SIG-M5 treated with dmso at 0.1 percent for 504 hours (cell line): Measurements from ENCODE around the gene TUFT1.
"Not testable (repeated sequence)": the region's sequence is repeated elsewhere in the genome, so short reads cannot be mapped to it uniquely, and the experiment has no call there.

ENCODE experiments used
- DNase-seq: peaks from one replicate; lab custom pipeline; 2025; ENCODE audit not compliant: unreplicated experiment; lab: John Stamatoyannopoulos, UW

TUFT1 gene

DNA sequence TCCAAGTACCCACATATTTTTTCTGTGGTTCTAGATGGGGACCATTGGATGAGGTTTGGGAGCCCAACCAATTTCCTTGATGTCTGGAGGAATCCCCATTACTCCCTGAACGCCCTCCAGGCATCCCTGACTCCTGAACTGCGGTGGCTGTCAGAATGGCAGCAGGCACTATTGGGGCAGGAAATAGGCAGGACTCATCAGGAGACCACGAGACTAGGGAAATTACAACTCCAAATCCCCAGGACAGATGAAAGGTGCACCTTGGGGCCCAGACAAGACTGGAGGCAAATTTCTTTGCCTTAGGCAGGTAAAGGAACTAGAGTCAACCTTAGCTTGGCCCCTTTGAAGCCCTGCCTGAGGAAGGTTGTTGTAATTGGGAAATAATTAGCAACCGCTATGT lies 27.8 kb upstream of the TUFT1 start:
- no peak for DNase-seq

GRCh38 chr1:151512801-151513625 lies 27.1 kb upstream of the TUFT1 start:
- peak; percentile 78 for DNase-seq

DNA sequence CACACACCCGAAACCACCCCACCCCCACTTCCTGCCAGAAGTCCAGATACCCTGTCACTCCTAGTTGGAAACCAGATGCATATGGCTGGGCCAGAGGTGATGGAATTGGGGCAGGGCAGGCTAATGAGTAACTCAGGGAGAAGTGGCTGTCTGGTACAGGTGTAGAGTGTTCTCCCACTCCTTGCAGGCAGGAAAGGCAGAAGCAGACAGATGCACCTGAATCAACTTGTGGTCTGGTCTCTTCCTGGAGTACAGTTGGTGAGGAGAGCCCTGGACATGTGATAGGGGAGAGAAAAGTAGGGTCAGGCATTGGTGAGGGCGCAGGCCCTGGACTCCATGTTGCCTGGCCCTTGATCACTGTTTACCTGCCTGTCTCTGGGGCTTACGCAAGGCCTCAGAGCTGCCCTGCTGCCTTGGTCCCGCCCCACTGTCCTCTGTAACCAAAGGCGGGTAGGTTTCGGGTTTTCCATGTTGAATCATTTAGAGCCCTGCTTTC lies 26.4 kb upstream of the TUFT1 start:
- DNase-seq = no peak

GRCh38 chr1:151514366-151514765 lies 25.7 kb upstream of the TUFT1 start:
- DNase-seq = no peak

DNA sequence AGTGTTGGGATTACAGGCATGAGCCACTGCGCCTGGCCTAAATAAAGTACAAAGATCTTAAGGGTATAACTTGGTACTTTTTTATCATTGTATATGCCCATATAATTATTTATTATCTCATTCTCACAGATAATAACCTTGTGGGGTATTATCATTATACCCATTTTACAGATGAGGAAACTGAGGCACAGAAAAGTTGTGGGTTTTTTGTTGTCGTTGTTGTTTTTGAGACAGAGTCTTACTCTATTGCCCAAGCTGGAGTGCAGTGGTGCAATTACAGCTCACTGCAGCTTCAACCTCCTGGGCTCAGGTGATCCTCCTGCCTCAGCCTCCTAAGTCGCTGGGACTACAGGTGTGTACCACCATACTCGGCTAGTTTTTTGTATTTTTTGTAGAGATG lies 24.8 kb upstream of the TUFT1 start:
- DNase-seq = no peak

DNA sequence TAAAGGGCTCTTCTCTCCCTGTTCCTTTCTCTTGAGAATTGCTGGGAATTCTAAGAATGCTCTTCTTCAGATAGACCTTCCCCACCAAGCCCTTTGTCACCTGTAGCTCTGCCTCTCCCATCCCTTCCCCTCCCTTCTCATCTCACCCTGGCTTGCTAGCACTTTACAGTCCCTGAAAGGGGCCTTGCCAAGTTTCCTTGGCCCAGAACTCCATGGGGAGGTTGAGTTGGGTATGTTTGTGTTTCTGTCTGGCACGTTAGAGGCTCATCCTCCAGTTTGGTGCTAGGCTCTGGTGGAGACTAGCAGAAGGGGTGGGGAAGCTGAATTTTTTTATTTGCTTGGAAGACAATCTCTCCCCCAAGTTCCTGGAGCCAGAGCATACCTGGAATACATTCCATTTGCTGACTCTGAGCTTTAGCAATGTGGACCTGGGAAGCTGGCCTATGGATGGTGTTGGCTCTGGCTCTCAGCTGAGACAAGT lies 24.0 kb upstream of the TUFT1 start:
- peak; percentile 23 for DNase-seq

GRCh38 chr1:151518431-151518830 lies 21.7 kb upstream of the TUFT1 start:
- DNase-seq = no peak

- DNase-seq = no peak
These were observed 21.2 kb upstream of the TUFT1 start for GRCh38 chr1:151518936-151519335.

DNA sequence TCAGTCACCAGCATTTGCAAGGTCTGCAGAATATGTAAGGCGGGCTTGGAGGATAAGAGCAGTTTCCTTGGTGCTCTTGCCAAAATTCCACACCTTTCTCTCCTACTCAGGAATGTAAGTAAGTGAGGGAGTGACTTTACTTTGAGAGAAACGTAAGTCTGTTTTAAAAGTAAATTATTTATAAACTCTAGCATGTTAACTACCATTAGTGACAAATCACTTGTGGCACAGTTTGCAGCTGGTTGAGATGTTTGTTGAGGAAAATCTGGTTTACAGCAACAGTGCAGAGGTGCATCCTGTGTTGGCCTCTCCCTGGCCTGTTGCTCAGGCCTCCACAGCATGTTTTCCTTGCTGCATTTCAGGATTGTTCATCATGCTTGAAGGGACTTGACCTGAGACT lies 20.4 kb upstream of the TUFT1 start:
- no peak for DNase-seq

DNA sequence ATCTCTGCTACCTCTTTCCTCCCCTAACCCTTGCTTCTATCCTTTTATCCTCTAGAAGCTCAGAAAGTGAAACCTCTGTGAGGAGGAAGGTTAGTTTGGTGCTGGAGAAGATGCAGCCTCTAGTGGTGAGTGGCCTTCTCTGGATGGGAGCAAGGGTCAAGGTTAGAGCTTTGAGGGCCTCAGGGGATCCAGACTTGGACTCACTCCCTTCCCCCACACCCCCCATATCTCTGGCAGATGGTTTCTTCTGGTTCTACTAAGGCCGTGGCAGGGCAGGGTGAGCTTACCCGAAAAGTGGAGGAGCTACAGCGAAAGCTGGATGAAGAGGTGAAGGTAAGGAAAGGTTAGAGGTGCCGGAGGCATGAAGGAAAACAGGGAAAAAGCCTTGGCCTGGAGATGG lies 19.8 kb upstream of the TUFT1 start:
- no peak for DNase-seq

- DNase-seq = not testable (repeated sequence)
These were observed 17.7 kb upstream of the TUFT1 start for GRCh38 chr1:151522427-151522826.

GRCh38 chr1:151523326-151523725 lies 16.8 kb upstream of the TUFT1 start:
- no peak for DNase-seq

DNA sequence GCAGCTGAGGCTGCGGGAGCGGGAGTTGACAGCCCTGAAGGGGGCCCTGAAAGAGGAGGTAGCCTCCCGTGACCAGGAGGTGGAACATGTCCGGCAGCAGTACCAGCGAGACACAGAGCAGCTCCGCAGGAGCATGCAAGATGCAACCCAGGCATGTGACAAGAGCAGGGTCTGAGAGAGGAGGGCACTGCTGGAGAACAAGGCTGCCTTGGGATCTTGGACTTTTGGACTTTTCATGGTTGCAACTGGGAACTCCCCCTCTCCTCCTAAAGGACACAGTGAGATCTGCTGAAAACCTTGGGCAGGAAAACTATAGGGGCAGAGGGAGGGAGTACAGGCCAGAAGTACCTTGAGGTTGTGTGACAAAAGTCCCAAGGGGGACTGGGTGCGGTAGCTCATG lies 15.4 kb upstream of the TUFT1 start:
- DNase-seq = no peak

DNA sequence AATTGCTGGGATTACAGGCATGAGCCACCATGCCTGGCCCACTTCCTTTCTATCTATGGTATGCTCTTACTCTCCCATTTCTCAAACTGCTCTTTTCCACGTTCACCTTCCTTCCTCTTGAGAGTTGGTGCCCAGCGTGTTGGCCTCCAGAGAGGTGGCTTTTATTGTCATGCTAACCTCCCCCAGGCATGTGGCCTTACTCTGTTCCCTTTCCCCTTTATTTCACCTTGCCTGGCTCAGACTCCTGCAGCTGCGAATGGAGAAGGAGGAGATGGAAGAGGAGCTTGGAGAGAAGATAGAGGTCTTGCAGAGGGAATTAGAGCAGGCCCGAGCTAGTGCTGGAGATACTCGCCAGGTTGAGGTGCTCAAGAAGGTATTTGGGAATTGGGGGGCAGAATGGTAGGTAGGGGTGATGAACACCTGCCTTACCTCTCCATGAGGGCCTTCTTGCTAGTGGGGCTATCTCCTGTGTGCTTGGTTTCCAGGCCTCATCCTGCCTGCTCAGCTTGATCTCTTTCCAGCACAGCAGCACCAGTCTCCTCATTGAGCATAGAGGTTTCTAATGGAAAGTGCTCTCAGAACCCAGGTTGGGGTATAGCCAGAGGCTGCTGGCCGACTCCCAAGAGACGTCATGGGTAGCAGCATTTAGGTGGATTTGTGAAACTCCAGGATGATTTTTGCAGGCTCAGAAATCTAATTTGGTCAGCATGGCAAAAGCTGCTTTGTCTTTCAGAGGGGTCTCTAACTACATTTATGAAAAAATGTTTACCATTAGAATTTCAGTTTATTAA lies 13.2 kb upstream of the TUFT1 start:
- no peak for DNase-seq

DNA sequence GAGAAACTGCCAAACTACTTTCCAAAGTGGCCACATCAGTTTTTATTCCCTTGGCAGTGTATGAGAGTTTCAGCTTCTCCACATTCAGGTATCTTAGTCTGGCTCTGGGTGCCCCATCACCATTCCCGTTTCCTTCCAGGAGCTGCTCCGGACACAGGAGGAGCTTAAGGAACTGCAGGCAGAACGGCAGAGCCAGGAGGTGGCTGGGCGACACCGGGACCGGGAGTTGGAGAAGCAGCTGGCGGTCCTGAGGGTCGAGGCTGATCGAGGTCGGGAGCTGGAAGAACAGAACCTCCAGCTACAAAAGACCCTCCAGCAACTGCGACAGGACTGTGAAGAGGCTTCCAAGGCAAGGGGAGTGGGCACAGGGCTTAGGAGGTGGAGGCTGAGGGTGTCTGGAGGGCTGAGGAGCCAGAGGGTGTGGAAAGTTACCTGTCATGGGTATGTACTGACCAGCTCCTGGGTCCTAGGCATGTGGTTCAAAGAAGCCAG lies 10.9 kb upstream of the TUFT1 start:
- no peak for DNase-seq

GRCh38 chr1:151529781-151530180 lies 10.3 kb upstream of the TUFT1 start:
- DNase-seq = no peak

DNA sequence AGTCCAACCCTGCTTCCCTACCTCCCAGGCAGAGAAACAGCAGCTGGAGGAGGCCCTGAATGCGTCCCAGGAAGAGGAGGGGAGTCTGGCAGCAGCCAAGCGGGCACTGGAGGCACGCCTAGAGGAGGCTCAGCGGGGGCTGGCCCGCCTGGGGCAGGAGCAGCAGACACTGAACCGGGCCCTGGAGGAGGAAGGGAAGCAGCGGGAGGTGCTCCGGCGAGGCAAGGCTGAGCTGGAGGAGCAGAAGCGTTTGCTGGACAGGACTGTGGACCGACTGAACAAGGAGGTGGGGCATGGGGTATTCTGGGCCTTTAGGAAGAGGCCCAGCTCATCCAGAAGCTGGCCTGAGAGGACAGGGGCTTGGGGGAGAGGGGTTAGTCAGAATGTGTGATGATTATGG lies 9.6 kb upstream of the TUFT1 start:
- DNase-seq = no peak

DNA sequence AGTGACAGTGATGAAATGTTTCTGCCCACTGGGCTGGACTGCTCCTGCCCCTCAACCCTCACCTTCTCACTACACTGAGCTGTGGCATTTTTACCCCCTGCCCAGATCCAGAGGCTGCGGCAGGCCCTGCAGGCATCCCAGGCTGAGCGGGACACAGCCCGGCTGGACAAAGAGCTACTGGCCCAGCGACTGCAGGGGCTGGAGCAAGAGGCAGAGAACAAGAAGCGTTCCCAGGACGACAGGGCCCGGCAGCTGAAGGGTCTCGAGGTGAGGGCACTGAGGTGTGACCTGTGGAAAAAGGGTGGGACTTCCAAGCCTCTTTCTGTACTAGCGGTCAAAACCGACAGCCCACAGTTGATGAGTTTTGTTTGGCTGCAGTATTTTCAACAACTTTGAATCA lies 6.2 kb upstream of the TUFT1 start:
- DNase-seq = no peak

GRCh38 chr1:151534662-151535278 lies 5.3 kb upstream of the TUFT1 start:
- peak; percentile 79 for DNase-seq

- no peak for DNase-seq
These were observed 4.5 kb upstream of the TUFT1 start for GRCh38 chr1:151535326-151536271.
